ENCODE data around the gene DOCK2.

The DOCK2 gene

DNA sequence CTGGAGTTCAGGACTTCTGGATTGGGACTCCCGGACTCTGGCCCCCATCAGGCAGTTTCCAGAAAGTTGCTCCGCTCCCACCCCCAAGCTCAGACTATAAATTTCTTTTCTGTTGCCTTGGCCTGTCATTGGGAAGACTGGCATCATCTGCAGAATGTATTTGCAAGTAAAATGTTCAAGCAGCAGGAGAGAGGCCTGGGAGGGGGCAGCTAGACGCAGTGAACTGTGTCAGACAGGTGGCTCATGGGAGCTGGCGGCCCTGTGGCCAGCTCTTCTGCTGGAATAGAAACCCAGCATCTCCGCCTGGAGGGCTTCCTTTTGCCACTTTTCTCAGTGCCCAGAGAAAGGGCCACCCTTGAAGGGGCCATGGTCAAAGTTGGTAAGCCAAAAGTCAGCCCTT is 327.2 kb downstream of the DOCK2 start:
- TF ChIP-seq, protein P1, sequence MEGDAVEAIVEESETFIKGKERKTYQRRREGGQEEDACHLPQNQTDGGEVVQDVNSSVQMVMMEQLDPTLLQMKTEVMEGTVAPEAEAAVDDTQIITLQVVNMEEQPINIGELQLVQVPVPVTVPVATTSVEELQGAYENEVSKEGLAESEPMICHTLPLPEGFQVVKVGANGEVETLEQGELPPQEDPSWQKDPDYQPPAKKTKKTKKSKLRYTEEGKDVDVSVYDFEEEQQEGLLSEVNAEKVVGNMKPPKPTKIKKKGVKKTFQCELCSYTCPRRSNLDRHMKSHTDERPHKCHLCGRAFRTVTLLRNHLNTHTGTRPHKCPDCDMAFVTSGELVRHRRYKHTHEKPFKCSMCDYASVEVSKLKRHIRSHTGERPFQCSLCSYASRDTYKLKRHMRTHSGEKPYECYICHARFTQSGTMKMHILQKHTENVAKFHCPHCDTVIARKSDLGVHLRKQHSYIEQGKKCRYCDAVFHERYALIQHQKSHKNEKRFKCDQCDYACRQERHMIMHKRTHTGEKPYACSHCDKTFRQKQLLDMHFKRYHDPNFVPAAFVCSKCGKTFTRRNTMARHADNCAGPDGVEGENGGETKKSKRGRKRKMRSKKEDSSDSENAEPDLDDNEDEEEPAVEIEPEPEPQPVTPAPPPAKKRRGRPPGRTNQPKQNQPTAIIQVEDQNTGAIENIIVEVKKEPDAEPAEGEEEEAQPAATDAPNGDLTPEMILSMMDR (IDR thresholded peaks at IDR 0.05; ENCODE audit: extremely low read depth, missing control alignments), result no peak
- DNase-seq (ENCODE audit: low spot score), result no peak

DNA sequence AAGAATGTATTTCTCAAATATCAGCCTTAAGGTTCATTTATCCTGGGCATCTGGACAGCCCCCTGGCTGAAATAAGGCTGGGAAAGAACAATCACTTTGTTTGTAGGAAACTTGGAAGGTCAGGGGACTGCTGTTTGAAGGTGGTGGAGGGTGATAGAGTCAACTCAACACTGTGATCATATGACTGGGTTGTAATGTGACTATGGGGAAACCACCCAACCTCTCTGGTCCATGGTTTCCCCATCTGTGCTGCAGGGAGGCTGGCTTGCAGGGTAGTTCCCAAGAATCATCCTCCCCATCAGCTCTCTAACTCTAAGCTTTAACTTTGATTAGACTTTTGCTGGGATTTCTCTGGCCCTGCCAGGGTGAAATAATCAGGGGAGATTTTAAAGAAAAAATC is 333.3 kb downstream of the DOCK2 start:
- TF ChIP-seq, protein P1 (IDR thresholded peaks at IDR 0.05; ENCODE audit: extremely low read depth, missing control alignments), result no peak
- no peak for DNase-seq (ENCODE audit: low spot score)

DNA sequence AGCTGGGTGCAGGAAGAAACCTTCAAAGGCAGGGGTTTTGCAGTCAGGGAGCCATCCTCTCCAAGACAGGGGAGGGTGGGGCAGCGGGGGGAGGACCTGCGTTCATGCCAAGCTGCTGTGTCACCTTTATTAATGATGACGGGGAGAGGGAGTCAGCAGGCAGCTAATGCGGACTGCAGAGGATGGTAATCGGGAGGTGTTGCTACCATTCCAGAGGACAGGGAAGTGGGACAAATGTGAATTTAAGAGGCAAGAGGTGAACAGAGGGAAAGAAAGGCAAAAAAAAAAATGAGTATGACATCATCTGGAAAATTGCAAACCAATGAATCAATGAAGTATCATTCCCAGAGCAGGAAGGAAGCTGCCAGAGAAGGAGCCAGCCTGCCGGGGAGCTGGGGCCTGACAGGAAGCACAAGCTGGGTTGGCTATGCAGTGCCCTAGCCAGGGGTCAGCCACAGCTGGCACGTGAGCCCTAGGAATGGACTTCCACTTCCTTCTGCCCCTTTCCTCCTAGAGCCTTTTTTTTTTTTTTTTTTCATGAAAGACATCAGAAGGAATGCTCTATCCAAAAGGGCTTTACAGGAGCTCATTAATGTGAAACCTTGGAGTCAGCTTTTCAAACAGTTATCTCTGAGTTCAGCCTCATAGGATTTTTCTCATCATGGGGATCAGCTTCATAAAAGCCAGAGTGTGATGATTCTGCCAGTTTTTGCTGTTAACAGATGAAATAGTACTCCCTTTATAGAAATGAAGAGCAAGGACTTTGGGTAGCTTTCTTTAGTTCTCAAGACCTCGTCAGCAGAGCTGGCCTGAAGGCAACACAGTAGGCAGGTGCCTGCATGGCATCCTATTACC is 334.1 kb downstream of the DOCK2 start:
- TF ChIP-seq, protein P1 (IDR thresholded peaks at IDR 0.05; ENCODE audit: extremely low read depth, missing control alignments), result no peak
- no peak for DNase-seq (ENCODE audit: low spot score)

DNA sequence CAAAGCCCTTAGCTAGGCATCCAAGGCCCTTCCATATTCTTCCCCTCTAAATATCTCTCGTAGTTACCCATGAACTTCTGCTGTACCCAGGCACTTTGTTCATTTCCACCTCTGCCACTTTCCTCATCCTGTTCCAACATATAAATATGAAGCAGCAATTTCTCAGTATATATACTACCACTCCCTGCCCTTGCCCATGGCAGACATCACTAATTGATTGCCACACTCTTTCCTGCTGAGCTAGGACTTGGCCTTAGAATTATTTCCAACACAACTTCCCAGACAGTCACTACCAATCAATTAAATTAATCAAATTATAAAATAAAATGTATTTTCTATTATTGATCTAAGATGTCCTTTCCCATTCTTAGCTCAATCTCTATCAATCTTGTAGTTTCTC is 334.7 kb downstream of the DOCK2 start:
- TF ChIP-seq, protein P1 (IDR thresholded peaks at IDR 0.05; ENCODE audit: extremely low read depth, missing control alignments), result no peak
- DNase-seq (ENCODE audit: low spot score), result no peak

DNA sequence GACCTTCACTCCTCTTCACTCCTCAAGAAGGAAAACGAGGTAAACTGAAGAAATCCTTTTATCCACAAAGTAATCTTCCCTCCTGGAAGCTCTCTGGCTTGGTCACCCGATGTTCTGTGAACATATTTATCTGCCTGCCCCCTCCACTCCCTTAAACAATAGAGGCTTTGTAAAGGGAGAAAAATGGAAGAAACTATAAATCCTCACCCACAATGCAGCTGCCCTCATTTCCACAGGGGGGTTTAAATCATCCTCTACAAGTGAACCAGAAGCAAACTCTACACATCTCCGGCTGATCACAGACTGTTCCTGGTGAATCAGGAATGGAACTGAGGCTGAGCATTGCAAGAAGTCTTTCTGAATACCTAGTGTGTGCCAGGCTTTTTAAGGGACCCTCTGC is 336.0 kb downstream of the DOCK2 start:
- DNase-seq (ENCODE audit: low spot score), result no peak
- TF ChIP-seq, protein P1 (IDR thresholded peaks at IDR 0.05; ENCODE audit: extremely low read depth, missing control alignments), result no peak

DNA sequence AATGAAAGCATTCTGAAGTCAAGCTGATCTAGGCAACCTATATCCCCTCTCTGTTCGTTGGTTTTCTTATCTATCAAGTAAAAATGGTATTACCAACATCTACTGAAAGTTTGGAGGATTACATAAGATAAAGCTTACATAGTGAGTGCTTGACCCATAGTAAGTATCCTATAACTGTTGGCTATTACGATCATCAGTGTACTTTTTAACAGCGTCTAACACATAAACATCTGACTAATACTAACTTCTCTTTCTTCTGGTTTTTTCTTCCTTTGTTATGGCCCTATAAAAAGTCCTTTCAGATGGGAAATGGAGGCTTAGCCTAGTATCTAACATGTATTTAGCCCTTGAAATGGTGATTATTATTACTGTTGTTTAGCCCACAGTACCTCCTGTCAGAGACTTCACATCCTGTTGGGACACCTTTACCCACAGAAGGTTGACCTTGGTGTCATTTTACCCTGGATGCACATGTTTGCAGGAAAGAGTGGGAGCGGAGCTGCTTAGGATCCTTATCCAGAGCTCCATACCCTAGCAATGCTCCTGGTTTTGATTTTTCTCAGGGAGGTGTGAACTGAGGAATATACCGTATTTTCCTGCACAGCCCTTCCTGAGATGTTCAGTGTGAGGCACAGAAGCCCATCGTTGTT is 337.2 kb downstream of the DOCK2 start:
- no peak for DNase-seq (ENCODE audit: low spot score)
- TF ChIP-seq, protein P1 (IDR thresholded peaks at IDR 0.05; ENCODE audit: extremely low read depth, missing control alignments), result no peak

DNA sequence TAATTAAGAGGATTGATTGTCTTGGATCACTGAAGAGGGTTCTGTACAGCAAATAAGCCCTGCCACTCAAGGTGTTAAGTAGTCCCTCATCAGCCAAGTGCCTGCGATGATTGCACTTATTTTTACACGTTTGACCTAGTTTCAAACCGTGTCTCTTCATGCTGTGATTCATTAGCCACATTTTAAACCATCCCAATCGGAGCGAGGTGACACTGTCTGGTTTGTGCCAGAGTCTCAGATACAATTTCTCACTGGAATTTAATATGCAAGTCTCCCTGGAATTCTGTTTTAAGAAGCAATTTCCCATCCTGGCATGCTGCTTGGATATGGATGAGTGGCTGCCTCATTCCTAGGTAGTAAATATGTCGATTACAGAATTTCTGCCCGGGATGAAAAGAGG is 341.6 kb downstream of the DOCK2 start:
- no peak for DNase-seq (ENCODE audit: low spot score)

More for the DNA sequence above, 341.6 kb downstream of the DOCK2 start:
- TF ChIP-seq, protein P1 (IDR thresholded peaks at IDR 0.05; ENCODE audit: extremely low read depth, missing control alignments), result no peak
